ENCODE data around the gene PNMA8A. TPM values are rescaled to one million over a fixed set of nuclear protein-coding genes. Genes with fewer than 3 reads are reported as not detected.

The PNMA8A gene
- polyA plus RNA-seq, 1 donor, result 6.0 TPM

Other genes starting within 250 kb of the PNMA8A start
- not detected for gene IGFL1, start 241.8 kb downstream of the PNMA8A start, polyA plus RNA-seq
- 165 TPM for gene HIF3A, start 174.5 kb downstream of the PNMA8A start, polyA plus RNA-seq
- 59.5 TPM for gene PPP5C, start 124.5 kb downstream of the PNMA8A start, polyA plus RNA-seq
- gene CCDC8, start 58.0 kb downstream of the PNMA8A start, polyA plus RNA-seq, result 44.8 TPM
- gene PNMA8C, start 42.6 kb downstream of the PNMA8A start, polyA plus RNA-seq, result 1.2 TPM
- gene PNMA8B, start 24.3 kb upstream of the PNMA8A start, polyA plus RNA-seq, result 1.7 TPM
- 401 TPM for gene CALM3, start 129.8 kb upstream of the PNMA8A start, polyA plus RNA-seq
- 4.8 TPM for gene PTGIR, start 153.5 kb upstream of the PNMA8A start, polyA plus RNA-seq
- gene GNG8, start 164.6 kb upstream of the PNMA8A start, polyA plus RNA-seq, result 4.6 TPM
- gene DACT3, start 189.6 kb upstream of the PNMA8A start, polyA plus RNA-seq, result 13.7 TPM
- gene PRKD2, start 245.6 kb upstream of the PNMA8A start, polyA plus RNA-seq, result 44.5 TPM